ENCODE data around the gene TCOF1. TPM values are rescaled to one million over a fixed set of nuclear protein-coding genes. Genes with fewer than 3 reads are reported as not detected.

TCOF1 gene
- total and polyA plus RNA-seq, 2 donors (not counting 3 experiments of a cell fraction or from before 2014, with no cell fraction given), result 11.2 to 52.0 TPM

DNA sequence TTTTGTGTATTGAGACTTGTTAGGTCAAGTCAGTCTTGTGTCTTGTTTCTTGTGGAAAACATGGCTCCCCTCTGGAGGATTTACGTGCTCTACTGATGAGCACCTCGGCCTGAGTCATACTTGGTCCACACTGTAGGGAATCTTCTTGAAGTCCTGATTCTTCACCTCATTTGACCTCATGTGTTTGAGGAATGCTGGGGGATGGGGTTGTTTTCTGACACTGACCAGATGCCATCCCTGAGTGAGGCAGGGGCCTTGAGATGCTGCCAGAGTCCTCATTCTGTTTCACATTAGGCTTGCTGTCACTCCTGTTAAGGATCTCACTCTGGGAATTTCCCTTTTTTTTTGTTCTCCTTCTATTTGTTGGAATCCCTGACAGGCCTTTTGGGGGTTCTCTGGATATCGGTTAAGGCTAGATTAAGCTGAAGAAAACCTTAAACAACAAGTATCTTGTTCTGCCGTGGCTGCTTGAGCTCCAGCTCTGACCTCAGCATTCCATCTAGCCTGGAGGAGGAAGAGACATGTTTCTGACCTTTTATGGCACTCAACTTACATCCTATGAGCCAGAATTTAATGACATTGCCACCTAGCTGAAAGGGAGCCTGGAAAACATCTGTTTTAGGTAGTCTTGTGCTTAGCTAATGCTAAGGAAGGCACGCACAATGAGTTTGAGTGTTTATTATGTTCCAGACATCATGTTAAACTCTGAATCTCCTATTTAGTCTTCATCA lies 20.6 kb downstream of the TCOF1 start:
- Histone ChIP-seq H3K4me2 (ENCODE audit: insufficient read depth, low read length) (no peak overlapping the region), H3K9me3 (replicated peaks; ENCODE audit: control insufficient read depth, insufficient read depth, low read length) (no peaks in the 10 kb centered on the region), H3K27ac (ENCODE audit: insufficient read depth, low read depth, low read length) (no peak overlapping the region), H3K27me3 (ENCODE audit: control insufficient read depth in 2 of 2, insufficient read depth in 2 of 2, low read length in 2 of 2) (no peaks in the 10 kb centered on the region), H3K4me1 (ENCODE audit: control insufficient read depth, extremely low read depth, insufficient read depth, low read length) (no peaks in the 10 kb centered on the region), H3K9ac (replicated peaks; ENCODE audit: extremely low read depth, insufficient read depth, low read length) (no peak overlapping the region), H3K9me1 (replicated peaks; ENCODE audit: control insufficient read depth, extremely low read depth, insufficient read depth, low read length) (no peaks in the 10 kb centered on the region), H3K4me3 (replicated peaks in 1 of 3; ENCODE audit: insufficient read depth in 1 of 3, low read depth in 1 of 3, low read length in 3 of 3) (no peak overlapping the region), H2AFZ (ENCODE audit: low read depth, low read length) (no peak overlapping the region), H3K36me3 (ENCODE audit: control insufficient read depth in 2 of 2, extremely low read depth in 1 of 2, insufficient read depth in 2 of 2, low read length in 2 of 2) (peaks cover 7 to 71% of the 10 kb centered on the region in 2 experiments), H4K20me1 (replicated peaks; ENCODE audit: control insufficient read depth, extremely low read depth, insufficient read depth, low read length) (no peaks in the 10 kb centered on the region), H3K79me2 (ENCODE audit: control insufficient read depth, insufficient read depth, low read length) (no peaks in the 10 kb centered on the region)
- intact Hi-C loops (cut with micrococcal nuclease) (no loop called here), dilution Hi-C loops (cut with MboI; ENCODE audit: extremely low pct_ligation_motif_present, low sequenced_read_pairs) (no loop called here)
- POLR2A ChIA-PET, result no interaction called here
- TF ChIP-seq JUN (IDR thresholded peaks at IDR 0.05; ENCODE audit: borderline replicate concordance, insufficient read depth, insufficient read length, low read depth) (no peak), FOS (IDR thresholded peaks at IDR 0.05; ENCODE audit: borderline replicate concordance, insufficient read depth, low read length) (no peak), POLR2A (IDR thresholded peaks at IDR 0.05; ENCODE audit: low read depth, low read length) (no peak), POLR2AphosphoS5 (IDR thresholded peaks at IDR 0.05; ENCODE audit: insufficient read depth, low read depth, low read length) (no peak), GATA2 (IDR thresholded peaks at IDR 0.05; ENCODE audit: insufficient read depth, insufficient read length, low read depth, low read length) (no peak), EZH2 (IDR thresholded peaks at IDR 0.05; ENCODE audit: borderline replicate concordance, low read depth, low read length, severe bottlenecking) (no peak), MYC (IDR thresholded peaks at IDR 0.05; ENCODE audit: low read depth, low read length) (no peak)
- TF ChIP-seq, protein P1, sequence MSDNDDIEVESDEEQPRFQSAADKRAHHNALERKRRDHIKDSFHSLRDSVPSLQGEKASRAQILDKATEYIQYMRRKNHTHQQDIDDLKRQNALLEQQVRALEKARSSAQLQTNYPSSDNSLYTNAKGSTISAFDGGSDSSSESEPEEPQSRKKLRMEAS (IDR thresholded peaks at IDR 0.05; ENCODE audit: insufficient read depth, insufficient read length), result no peak
- TF ChIP-seq, protein P2, sequence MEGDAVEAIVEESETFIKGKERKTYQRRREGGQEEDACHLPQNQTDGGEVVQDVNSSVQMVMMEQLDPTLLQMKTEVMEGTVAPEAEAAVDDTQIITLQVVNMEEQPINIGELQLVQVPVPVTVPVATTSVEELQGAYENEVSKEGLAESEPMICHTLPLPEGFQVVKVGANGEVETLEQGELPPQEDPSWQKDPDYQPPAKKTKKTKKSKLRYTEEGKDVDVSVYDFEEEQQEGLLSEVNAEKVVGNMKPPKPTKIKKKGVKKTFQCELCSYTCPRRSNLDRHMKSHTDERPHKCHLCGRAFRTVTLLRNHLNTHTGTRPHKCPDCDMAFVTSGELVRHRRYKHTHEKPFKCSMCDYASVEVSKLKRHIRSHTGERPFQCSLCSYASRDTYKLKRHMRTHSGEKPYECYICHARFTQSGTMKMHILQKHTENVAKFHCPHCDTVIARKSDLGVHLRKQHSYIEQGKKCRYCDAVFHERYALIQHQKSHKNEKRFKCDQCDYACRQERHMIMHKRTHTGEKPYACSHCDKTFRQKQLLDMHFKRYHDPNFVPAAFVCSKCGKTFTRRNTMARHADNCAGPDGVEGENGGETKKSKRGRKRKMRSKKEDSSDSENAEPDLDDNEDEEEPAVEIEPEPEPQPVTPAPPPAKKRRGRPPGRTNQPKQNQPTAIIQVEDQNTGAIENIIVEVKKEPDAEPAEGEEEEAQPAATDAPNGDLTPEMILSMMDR (IDR thresholded peaks at IDR 0.05; ENCODE audit: extremely low read depth in 1 of 2, insufficient read depth in 1 of 2, low read depth in 1 of 2, low read length in 2 of 2), result no peak
- BruUV-seq (replicated peaks), result no TSS peak
- DNase-seq (ENCODE audit: low read depth, low spot score) (no peak), FAIRE-seq (no peak)
- CTCF ChIA-PET, result interaction anchor here (0.9 to 1.8 kb wide), 4 partner anchors 15 to 58 kb away, joined by 3 to 6 read pairs (median 4); no protein-coding TSS in a partner anchor

All from endothelial cell of umbilical vein (primary cell).